ENCODE data around the gene SCAMP2. TPM values are rescaled to one million over a fixed set of nuclear protein-coding genes. Genes with fewer than 3 reads are reported as not detected.

Gene SCAMP2
- polyA plus RNA-seq, 12 donors = 50.4 to 76.1 (median 60.3) TPM; not detected in 1

GRCh38 chr15:74822233-74822632, 50.9 kb downstream of the SCAMP2 start:
- DNase-seq = no peak

- DNase-seq = no peak
Measured at GRCh38 chr15:74821790-74822158, 51.4 kb downstream of the SCAMP2 start.

- DNase-seq = no peak
Measured at GRCh38 chr15:74821091-74821789, 51.9 kb downstream of the SCAMP2 start.

GRCh38 chr15:74820056-74820455, 53.1 kb downstream of the SCAMP2 start:
- no peak for DNase-seq

GRCh38 chr15:74817370-74817737, 55.8 kb downstream of the SCAMP2 start:
- DNase-seq = no peak

- DNase-seq = no peak
Measured at GRCh38 chr15:74816624-74817369, 56.4 kb downstream of the SCAMP2 start.

GRCh38 chr15:74815961-74816360, 57.2 kb downstream of the SCAMP2 start:
- DNase-seq = no peak

- DNase-seq = no peak
Measured at GRCh38 chr15:74815121-74815934, 57.8 kb downstream of the SCAMP2 start.

- no peak for DNase-seq
Measured at GRCh38 chr15:74812533-74812932, 60.6 kb downstream of the SCAMP2 start, which contains the start of gene LMAN1L. TSS of gene LMAN1L (plus strand) at chr15:74812835. CDS start at chr15:74812855, 20 bp downstream.

GRCh38 chr15:74809956-74810355, 63.2 kb downstream of the SCAMP2 start:
- DNase-seq = no peak

- DNase-seq = no peak
Measured at GRCh38 chr15:74809242-74809641, 63.9 kb downstream of the SCAMP2 start.

- no peak for DNase-seq
Measured at GRCh38 chr15:74808840-74809229, 64.3 kb downstream of the SCAMP2 start.

GRCh38 chr15:74808078-74808839, 64.9 kb downstream of the SCAMP2 start:
- DNase-seq = no peak

- no peak for DNase-seq
Measured at GRCh38 chr15:74807282-74807681, 65.9 kb downstream of the SCAMP2 start.

- DNase-seq = no peak
Measured at GRCh38 chr15:74804935-74805334, 68.2 kb downstream of the SCAMP2 start.

- no peak for DNase-seq
Measured at GRCh38 chr15:74802862-74803447, 70.2 kb downstream of the SCAMP2 start.

- DNase-seq = no peak
Measured at GRCh38 chr15:74802290-74802689, 70.9 kb downstream of the SCAMP2 start.

GRCh38 chr15:74801311-74801997, 71.7 kb downstream of the SCAMP2 start:
- no peak for DNase-seq

- DNase-seq = no peak
Measured at GRCh38 chr15:74800559-74801094, 72.5 kb downstream of the SCAMP2 start.

GRCh38 chr15:74799856-74800558, 73.2 kb downstream of the SCAMP2 start:
- no peak for DNase-seq

All from muscle of arm (tissue), 12 donors.